ENCODE measurements around the gene NFIX. TPM values are rescaled to one million over a fixed set of nuclear protein-coding genes. Genes with fewer than 3 reads are reported as not detected.

Gene NFIX
- total and polyA plus RNA-seq, 2 of the 13 experiments (the other 11 are each of a cell fraction or from before 2014, with no cell fraction given) = 3.4 to 5.4 TPM

- TF ChIP-seq GMEB2 (CRISPR knock-in tag; IDR thresholded peaks at IDR 0.05; ENCODE audit: low read depth) (no peak), YEATS2 (CRISPR knock-in tag; IDR thresholded peaks at IDR 0.05; ENCODE audit: borderline replicate concordance) (no peak), XBP1 (CRISPR knock-in tag; IDR thresholded peaks at IDR 0.05) (no peak), PHB2 (IDR thresholded peaks at IDR 0.05; ENCODE audit: partially characterized antibody) (no peak), AGO2 (optimal IDR thresholded peaks at IDR 0.05; ENCODE audit: low read depth, low read length) (no peak), ZNF883 (CRISPR knock-in tag; IDR thresholded peaks at IDR 0.05; ENCODE audit: not compliant biosample characterization) (no peak), ZNF577 (CRISPR knock-in tag; IDR thresholded peaks at IDR 0.05; ENCODE audit: borderline replicate concordance, low read depth) (no peak), LRRFIP1 (CRISPR knock-in tag; conservative IDR thresholded peaks at IDR 0.05) (no peak), RNF219 (CRISPR knock-in tag; IDR thresholded peaks at IDR 0.05) (no peak), SSRP1 (CRISPR knock-in tag; IDR thresholded peaks at IDR 0.05) (no peak), PAX8 (CRISPR knock-in tag; IDR thresholded peaks at IDR 0.05; ENCODE audit: borderline replicate concordance) (no peak), ZNF614 (CRISPR knock-in tag; IDR thresholded peaks at IDR 0.05; ENCODE audit: borderline replicate concordance) (no peak), ZNF597 (CRISPR knock-in tag; IDR thresholded peaks at IDR 0.05) (no peak), THYN1 (CRISPR knock-in tag; IDR thresholded peaks at IDR 0.05; ENCODE audit: borderline replicate concordance, low read depth) (no peak), TCF7L2 (IDR thresholded peaks at IDR 0.05; ENCODE audit: low read depth, low read length) (no peak), MEIS1 (CRISPR knock-in tag; IDR thresholded peaks at IDR 0.05; ENCODE audit: borderline replicate concordance) (peak; percentile 70; the same call in 1 of the 2 replicates), ATF4 (CRISPR knock-in tag; IDR thresholded peaks at IDR 0.05) (no peak), ZMYM4 (CRISPR knock-in tag; IDR thresholded peaks at IDR 0.05) (0 out of 2 replicates have a peak, but pooled peaks have one; percentile 21)
Observed at GRCh38 chr19:13012690-13013608, 17.7 kb downstream of the NFIX start (continued).
